Subcutaneous adipose tissue (tissue), 4 donors: ENCODE measurements around the gene PTPRN2. TPM values are rescaled to one million over a fixed set of nuclear protein-coding genes. Genes with fewer than 3 reads are reported as not detected.

ENCODE experiments used
- CTCF ChIP-seq: fragments of 450-650 bp; IDR thresholded peaks from one replicate; pipeline ENCODE4 v1.5.1; 2016; ENCODE audit warnings: low read depth, mild to moderate bottlenecking, control low read depth, antibody characterized with exemption, moderate library complexity
- total RNA-seq, 4 donors: library from RNA; depleted of rRNA; stranded (reverse); fragments of >200 nt; gene quantifications; one replicate each; pipeline ENCODE4 v1.1.0, GENCODE V29; 2016

Gene PTPRN2
- total RNA-seq, 4 donors from 2014 or later: 2.0 to 4.6 (median 3.7) TPM

DNA sequence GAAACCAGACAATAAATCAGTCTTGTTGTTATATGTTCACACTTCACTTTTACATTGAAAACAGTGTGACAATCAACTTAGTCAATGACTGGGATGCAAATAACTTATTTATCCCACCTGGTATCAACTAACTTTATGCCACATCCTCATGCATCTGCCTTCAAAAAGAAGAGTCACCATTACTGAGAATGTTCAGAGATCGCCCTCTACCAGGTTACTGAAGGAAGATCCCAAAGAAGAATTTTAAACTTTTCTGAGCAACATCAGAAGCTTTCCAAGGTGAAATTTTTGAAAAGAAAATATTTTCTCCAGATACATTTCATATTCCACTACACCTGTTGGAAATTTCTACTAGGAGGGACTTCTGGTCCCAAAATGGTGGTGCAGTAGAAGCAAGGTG lies 359.5 kb downstream of the PTPRN2 start:
- TF ChIP-seq CTCF: no peak

- no peak for TF ChIP-seq CTCF
Observed at GRCh38 chr7:158227258-158227984, 360.2 kb downstream of the PTPRN2 start.

DNA sequence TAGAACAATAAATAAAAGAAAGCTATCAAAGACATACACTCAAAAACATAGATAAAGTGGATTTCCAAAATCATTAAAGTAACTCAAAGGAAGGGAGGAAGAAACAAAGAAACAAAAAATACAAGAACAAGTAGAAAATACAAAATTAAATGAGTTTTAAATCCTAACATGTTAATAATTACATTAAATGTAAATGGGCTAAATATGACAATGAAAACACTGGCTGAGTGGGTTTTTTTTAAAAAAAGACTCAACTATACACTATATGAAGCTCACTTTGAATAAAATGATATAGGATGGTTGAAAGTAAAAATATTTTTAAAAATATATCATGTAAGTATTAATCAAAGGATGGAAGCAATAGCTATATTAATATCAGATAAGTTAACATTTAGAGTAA lies 371.4 kb downstream of the PTPRN2 start:
- TF ChIP-seq CTCF: no peak

DNA sequence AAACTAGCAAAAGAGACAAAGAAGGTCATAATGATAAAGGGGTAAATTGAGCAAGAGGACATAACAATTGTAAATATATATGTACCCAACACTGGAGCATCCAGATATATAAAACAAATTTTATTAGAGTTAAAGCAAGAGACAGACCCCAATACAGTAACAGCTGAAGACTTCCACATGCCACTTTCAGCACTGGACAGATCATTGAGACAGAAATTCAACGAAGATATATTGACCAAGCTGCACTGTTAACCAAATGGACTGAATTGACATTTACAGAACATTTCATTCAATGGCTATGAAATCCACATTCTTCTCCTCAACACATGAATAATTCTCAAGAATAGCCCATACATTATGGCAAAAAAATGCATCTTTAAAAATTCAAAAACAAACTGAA lies 378.2 kb downstream of the PTPRN2 start:
- no peak for TF ChIP-seq CTCF

- TF ChIP-seq CTCF: no peak
Observed at GRCh38 chr7:158206341-158206740, 381.3 kb downstream of the PTPRN2 start.

- TF ChIP-seq CTCF: no peak
Observed at GRCh38 chr7:158204453-158204852, 383.2 kb downstream of the PTPRN2 start.

- no peak for TF ChIP-seq CTCF
Observed at GRCh38 chr7:158194365-158194900, 393.2 kb downstream of the PTPRN2 start.
